Measurements from ENCODE around the gene MIDN.

The MIDN gene

DNA sequence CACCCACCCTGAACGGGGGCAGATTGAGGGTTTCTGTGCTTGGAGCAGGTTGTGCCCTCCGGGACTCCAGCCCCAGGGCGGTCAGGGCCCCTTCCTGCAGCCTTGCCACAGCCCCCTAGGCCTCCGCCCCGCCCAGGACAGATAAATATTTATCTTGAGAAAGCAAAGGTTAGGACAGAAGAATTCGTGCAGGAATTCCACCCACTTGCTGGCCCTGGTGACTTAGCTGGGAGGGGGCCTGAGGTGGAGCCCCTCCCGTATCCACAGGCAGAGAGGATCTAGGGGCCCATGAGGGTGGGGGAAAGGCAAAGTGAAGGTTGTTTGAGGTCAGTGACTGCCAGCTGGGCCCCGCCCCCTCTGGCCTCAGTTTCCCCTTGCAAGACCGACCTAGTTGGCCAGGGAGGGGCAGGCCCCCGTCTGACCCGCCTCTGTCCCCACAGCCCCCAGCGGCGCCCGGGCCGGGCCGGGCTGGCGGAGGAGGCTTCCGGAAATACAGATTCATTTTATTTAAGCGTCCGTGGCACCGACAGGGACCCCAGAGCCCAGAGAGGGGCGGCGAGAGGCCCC, 5.2 kb downstream of the MIDN start:
- Histone ChIP-seq H3K27ac (peak overlapping the region; percentile 61 to 100 (median 98)), H3K4me3 (peak overlapping the region; percentile 68 to 94 (median 88))

DNA sequence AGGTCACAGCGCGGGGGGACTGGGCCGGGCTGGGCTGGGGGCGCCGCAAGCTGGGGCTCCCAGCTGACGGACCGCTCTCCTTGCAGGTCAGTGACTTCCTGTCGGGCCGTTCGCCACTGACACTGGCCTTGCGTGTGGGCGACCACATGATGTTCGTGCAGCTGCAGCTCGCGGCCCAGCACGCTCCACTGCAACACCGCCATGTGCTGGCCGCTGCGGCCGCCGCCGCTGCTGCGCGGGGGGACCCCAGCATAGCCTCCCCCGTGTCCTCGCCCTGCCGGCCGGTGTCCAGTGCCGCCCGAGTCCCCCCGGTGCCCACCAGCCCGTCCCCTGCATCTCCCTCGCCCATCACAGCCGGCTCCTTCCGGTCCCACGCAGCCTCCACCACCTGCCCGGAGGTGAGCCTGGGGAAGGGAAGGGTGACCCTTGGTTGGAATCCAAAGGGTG, 5.7 kb downstream of the MIDN start:
- Histone ChIP-seq H3K4me3 (peak overlapping the region in 4 of 7 experiments; percentile 68 to 94 (median 82)), H3K27ac (peak overlapping the region; percentile 61 to 100 (median 98))

DNA sequence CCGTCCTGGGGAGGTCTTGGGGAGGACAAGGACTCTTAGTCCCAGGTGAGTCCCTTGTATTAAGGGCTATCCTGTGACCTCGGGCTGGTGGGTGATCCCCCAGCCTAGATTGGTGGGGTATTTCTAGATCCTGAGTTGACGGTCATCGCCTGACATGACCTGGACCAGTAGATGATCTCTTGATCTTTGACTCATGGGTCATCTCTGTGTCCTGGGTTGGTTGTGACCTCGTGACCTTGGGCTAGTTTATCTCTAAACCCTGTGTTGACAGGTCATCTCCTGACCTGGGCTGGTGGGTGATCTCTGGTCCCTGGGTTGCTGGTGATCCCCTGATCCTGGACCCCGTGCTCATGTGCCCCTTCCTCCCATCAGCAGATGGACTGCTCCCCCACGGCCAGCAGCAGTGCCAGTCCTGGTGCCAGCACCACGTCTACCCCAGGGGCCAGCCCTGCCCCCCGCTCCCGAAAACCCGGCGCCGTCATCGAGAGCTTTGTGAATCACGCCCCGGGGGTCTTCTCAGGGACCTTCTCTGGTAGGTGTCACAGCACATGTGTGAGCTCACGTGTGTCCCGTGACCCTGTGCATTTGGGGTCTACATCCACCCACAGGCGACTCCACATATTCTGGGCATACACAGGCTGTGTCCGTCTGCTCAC, 6.3 kb downstream of the MIDN start:
- Histone ChIP-seq H3K4me3 (peak overlapping the region in 2 of 7 experiments; percentile 75 to 88), H3K27ac (peak overlapping the region; percentile 35 to 100 (median 98))

DNA sequence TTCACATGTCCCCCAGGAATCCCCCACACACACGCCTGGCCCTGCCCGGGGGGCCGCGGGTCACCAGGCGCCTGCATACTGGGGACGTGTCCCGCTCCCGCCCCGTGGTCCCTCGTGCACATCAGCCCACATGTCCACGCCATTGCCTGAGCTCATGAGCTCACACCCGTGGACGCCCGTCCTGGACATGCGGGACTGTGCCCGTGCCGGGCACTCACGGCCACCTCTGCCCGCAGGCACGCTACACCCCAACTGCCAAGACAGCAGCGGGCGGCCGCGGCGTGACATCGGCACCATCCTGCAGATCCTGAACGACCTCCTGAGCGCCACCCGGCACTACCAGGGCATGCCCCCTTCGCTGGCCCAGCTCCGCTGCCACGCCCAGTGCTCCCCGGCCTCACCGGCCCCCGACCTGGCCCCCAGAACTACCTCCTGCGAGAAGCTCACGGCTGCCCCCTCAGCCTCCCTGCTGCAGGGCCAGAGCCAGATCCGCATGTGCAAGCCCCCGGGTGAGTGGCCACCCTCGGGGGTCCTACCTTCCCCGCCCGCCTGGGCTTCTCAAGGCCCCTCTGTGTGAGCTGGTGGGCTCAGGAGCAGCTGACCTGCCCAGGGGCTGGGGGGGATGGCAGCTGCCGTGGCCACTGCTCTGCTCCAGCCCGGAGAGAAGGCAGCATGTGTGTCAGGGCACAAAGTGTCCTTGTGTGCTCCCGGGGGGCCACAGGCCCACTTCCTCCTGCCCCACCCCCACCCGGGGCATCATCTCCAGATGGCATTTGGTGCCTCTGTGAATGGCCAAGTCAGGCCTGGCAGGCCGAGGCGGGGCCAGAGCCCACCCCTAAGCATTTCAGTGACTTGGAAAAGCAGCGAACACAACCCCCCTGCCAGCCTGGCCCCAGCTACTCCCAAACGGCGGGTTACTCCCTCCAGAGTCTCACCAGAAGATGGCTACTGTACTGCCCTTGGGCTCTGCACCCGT, 7.1 kb downstream of the MIDN start:
- no peak overlapping the region for H3K4me3 ChIP-seq
- peak overlapping the region in 20 of 21 experiments; percentile 3 to 100 (median 97) for H3K27ac ChIP-seq

DNA sequence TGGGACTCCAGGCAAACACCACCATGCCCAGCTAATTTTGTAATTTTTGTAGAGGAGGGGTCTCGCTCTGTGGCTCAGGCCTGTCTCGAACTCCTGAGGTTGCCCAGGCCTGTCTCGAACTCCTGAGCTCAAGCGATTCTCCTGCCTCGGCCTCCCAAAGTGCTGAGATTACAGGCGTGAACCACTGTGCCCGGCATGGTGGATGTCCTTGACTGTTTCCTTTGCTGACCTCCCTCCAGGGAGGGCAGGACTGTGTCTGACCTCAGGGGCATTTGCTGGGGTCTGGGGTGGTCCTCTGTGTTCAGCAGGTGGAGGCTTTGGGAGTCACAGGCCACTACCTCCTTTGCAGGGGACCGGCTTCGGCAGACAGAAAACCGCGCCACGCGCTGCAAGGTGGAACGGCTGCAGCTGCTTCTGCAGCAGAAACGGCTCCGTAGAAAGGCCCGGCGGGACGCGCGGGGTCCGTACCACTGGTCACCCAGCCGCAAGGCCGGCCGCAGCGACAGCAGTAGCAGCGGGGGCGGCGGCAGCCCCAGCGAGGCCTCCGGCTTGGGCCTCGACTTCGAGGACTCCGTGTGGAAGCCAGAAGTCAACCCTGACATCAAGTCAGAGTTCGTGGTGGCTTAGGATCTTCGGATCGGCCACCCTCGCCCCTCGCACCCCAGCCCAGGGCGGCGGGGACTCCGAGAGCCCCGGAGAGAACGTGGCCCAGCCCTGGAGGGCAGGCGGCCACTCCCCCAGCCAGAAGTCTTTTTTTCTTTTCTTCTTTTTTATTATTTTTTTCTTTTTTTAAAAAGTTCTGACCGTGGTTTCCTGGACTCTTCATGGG, 8.5 kb downstream of the MIDN start:
- Histone ChIP-seq H3K4me3 (no peak overlapping the region), H3K27ac (peak overlapping the region in 16 of 21 experiments; percentile 2 to 99 (median 94))

DNA sequence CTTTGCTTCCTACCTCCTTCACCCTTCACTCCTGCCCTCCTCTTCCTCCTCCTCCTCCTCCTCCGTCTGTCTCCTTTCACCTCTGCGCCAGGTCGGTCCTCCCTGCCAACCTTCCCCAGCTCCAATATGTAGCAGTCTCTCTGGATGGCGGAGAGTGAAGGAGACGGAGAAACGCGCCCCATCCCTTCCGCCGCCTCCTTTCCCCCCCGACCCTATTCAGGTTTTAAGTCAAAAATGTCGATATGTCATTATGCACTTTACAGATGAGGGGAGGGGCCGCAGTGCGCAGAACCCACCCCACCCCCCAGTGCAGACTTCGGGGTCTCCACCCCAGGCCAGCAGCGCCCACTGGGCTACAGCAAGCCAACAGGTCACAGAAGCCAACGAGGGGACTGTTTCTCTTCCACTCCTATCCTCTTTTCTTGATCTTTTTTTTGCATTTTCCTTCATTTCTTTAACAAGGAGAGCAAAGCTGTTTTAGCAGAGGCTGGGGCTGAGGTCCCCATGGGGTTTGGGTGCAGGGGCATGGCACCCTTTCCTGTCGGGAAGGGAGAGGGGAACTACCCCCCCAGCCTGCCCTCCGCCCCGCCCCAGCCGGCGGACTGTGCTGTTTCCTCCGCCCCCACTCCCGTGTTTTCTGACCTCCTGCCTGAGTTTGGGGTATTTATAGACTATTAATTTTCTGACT, 9.2 kb downstream of the MIDN start:
- Histone ChIP-seq H3K27ac (peak overlapping the region in 19 of 21 experiments; percentile 21 to 99 (median 95)), H3K4me3 (no peak overlapping the region)

DNA sequence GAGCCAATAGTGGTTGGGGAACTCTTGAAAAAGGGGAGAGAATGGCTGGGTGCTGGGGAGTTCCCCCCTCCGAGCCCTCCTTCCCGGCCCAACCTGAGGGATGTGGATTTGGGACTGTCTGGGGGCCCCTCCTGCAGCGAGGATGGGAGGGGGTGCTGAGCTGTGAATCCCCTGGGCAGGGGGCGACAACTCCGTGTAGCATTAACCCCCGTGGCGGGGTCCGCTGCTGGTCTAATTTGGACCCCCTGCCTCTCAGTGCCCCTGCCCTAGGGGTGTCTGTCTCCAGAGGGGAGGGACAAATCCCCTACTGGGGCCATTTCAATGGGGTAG, 9.7 kb downstream of the MIDN start:
- peak overlapping the region in 20 of 21 experiments; percentile 87 to 99 (median 95) for H3K27ac ChIP-seq
- peak overlapping the region in 1 of 7 experiments; percentile 27 for H3K4me3 ChIP-seq

DNA sequence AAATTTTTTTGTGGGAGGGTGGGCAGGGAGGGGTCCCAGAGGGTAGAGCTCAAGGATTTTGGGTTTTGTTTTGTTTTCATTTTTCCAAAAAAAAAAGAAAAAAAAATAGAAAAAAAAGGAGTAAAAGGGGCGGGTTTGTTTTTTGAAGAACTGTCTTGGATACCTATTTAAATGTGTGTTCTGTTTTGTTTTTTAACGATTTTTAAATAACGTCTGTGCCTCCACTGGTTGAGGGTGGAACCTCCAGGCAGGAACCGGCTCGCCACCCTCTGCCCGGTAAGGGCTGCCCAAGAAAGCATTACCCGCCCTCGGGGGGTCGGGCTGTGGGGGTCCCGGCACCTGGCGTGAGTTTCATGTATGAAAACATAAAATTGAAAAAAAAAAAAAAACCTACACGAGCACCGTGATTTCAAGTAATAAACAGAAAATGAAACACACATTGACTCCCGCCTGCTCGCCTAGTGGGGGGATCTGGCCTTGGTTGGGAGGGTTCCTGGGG, 10.4 kb downstream of the MIDN start:
- Histone ChIP-seq H3K4me3 (peak overlapping the region in 6 of 7 experiments; percentile 13 to 29 (median 18)), H3K27ac (peak overlapping the region; percentile 53 to 99 (median 95))

DNA sequence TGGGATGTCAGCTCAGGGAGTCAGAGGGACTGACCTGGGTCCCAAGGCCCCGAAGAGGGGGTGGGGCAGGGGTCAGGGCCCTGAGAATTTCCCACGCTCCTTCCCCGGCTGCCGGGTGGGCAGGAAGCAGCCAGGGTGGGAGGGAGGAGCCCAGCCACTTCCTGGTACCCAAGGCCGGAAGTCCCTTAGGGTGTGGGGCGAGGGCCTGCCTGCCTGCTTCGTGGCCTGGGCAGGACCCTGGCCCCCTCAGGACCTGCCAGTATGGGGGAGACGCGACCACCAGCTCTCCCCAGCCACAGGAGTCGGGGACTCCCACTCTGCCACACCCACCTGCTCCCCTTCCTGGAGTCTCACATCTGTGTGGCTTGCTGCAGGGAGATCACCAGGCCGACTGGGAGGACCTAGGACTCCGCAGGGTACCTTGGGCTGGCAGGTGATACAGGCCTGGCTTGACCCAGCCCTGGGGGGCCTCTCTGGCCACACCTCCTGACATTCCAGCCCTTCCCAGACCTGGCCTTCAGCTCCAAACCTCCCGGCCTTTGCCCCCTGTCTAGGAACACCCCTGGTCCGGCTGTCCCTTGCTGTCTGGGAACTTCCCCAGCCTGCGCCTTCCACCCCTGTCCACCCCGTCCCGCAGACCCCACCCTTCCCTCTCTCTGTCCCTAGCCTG, 11.0 kb downstream of the MIDN start:
- H3K4me3 ChIP-seq, result peak overlapping the region in 6 of 7 experiments; percentile 13 to 29 (median 18)
- H3K27ac ChIP-seq, result peak overlapping the region; percentile 53 to 99 (median 95)

DNA sequence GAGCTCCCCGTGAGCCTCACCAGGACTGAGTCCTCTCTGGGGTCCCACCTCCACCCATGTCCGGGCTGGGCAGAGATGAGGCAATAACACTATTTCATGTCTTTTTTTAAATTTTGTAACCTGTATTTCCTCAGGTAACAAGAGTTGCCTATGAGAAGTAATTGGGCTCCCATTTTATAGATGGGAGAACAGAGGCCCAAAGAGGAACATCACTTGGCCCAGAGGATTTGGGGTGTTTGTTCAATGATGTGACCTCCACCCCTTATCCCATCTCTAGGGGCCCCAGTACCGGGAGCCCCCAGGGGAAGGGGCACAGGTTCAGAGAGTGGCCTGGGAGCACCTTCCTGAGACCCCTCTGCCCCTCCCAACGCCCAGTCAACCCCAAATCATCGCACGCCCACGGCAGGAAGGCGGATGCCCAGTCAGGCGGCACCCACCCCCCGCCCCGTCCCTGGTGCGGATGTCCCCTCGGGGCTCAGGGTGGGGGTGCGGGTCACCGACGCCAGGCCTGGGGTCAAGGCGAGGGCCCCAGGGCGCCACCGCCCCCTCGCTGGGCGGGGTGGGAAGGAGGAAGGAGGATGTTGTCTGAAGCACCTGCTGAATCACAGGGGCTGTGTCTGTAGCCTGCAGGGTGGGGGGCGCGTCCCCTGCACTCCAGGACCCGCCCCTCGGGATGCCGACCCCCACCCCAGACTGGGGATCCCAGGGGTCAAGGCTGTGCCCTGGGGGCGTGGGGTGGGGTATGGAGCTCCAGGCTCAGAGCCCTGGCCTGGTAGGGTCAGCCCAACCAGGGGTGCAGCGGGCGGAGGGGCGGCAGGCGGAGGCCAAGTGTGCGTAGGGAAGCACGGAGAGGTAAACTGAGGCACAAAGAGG, 11.7 kb downstream of the MIDN start:
- H3K4me3 ChIP-seq, result peak overlapping the region; percentile 20 to 70 (median 53)
- H3K27ac ChIP-seq, result peak overlapping the region; percentile 53 to 99 (median 95)

DNA sequence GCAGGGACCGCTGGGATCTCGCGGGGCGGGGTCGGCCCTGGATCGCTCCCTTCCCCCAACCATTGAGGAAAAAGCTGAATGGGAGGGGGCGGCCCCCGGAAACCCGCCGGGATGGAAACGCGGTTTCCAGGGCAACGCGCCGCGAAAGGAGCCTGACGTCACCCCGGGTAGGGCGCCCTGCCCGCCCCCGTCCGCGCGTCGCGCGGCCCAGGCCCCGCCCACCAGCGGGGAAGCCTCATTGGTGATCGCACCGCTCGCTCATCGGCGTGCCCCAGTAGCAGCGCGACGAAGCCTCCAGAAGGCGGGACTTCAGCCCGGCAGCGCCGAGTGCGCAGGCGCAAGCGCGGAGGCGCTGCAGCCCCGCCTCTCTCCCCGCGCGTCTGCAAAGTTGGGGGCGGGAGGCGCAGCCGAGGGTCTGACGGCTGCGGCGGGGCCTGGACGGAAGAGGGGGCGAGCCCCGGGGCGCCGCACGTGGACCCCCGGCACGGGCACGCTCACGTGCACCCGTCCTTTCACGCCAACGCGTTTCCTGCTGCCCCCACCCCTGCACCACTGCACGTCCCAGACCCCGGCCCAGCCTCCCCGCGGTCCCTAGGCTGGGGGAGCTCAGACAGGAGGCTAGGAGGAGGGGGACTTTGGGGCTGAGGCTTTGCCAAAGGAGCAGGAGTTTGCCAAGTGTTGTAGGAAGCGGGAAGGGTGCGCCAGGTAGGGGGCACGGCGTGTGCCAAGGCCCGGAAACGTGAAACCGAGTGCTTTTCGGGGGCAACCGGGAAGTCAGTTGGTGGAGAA, 12.6 kb downstream of the MIDN start:
- H3K27ac ChIP-seq, result peak overlapping the region; percentile 73 to 99 (median 95)
- H3K4me3 ChIP-seq, result peak overlapping the region; percentile 49 to 72 (median 55)

DNA sequence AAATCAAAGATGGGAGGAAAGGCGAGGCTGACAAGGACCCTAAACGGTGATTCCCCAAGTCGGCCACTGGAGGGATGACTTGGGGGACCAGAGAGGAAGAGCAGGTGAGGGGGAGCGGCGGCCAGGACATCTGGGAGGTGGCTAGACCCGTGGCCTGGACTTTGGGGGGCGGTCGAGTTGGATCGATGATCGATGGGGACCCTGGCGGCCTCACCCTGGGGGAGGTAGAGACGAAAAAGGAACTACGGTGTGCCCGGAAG, 13.1 kb downstream of the MIDN start:
- H3K4me3 ChIP-seq, result peak overlapping the region; percentile 49 to 72 (median 55)
- H3K27ac ChIP-seq, result peak overlapping the region; percentile 73 to 99 (median 95)

DNA sequence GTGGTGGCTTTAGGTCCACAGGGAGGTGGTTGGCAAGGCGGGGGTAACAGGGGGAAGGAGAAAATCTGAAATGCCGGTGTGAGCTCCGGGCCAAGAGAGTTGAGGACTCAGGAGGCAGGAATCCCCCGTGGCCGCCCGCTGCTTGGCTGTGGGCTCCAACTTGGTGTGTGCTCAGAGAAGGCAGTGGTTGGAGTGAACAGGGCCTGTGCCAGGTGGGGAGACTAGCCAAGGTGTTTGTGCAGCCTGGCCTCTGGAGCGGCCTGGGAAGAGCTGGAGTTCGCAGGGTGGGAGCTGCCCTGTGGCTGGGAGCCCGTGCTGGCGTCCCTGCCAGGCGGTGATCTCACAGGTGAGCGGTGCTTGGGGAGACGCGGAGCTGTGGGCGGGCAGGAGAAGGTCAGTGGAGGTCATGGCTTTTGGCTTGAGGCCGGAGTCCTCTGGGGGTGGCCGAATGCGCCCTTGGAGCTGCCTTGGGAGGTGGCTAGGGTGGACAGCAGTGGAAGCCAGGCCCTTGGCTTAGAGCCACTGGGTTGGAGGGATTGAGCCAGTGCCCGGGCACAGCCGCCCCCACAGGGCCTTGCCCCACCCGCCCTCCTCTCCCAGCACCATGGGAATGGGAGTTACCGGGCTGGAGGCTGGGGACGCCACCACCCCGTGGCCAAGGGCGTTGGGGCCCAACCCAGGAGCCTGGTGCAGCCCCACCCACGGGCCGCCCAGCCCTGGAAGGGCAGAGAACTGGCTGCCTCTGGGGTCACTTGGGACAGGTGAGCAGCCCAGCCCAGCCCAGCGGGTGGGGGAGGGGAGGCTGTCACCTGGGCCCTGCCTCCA, 13.6 kb downstream of the MIDN start:
- Histone ChIP-seq H3K4me3 (peak overlapping the region; percentile 49 to 72 (median 55)), H3K27ac (peak overlapping the region; percentile 73 to 99 (median 95))

DNA sequence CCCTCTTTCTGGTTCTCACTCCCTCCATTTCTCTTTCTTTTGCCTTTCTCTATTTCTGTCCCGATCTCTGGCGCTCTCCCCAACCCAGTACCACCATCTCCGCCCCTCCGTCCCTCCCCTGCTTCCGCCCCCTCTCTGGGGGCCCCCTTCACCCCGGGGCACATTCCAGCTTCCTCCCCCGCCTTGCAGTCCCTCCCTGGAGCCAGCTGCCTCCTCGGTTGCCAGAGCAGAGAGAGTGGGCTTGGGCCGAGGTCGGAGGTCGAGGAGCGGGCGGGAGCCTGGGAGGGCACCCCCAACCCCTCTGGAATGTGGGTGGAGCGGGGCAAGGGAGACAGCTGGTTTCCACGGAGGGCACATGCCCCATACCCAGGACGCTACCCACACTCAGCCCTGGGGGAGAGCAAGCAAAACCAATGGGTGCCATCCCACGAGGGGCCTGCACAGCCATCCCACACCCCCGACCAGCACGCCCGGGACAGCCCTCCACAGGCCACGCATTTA, 14.3 kb downstream of the MIDN start:
- peak overlapping the region; percentile 73 to 99 (median 95) for H3K27ac ChIP-seq
- H3K4me3 ChIP-seq, result peak overlapping the region; percentile 49 to 72 (median 55)

DNA sequence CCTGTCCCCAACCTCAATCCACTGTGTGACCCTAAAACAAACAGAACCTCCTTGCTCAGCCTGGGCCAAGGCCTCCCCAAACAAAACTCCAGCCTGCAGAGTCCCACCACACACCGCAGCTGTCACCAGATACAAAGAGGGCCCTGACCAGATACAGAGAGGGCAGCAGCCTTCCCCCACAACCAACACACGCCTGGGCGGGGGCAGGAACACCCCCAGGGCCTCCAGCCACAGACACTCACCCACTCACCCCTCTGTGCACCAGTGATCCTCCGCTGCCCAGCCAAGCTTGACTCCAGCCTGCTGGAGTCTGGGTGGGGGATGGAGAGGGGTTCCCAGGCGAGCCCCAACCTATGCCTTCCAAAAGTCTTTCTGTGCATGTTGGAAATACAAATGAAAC, 14.8 kb downstream of the MIDN start:
- Histone ChIP-seq H3K4me3 (no peak overlapping the region), H3K27ac (peak overlapping the region in 19 of 21 experiments; percentile 87 to 99 (median 95))

Measured in skin epidermis (tissue), 12 donors.